ENCODE measurements around the gene LRRIQ1.
A peak's percentile ranks its signal among the peaks of the same experiment; 100 is the strongest.
"Not testable (repeated sequence)": the region's sequence is repeated elsewhere in the genome, so short reads cannot be mapped to it uniquely, and the experiment has no call there.

The LRRIQ1 gene

DNA sequence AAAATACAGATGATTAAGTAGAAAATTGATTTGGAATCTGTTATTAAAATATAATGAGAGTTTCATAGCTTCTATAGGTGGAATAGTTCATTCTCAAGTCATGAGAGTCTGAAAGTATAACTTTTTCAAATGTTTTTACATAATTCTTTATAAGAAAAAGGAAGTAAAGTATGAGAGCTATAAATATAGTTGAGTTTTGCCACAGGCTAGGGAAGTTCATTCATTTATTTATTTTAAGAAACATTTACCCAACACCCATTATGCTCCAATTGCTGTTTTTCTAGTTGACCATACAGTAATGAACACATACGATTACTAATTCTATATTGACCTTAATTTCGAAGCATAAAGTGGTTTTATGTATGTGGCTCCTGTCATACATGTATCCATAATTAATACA lies 24.8 kb downstream of the LRRIQ1 start:
- DNase-seq (ENCODE audit: low read depth) = no peak

DNA sequence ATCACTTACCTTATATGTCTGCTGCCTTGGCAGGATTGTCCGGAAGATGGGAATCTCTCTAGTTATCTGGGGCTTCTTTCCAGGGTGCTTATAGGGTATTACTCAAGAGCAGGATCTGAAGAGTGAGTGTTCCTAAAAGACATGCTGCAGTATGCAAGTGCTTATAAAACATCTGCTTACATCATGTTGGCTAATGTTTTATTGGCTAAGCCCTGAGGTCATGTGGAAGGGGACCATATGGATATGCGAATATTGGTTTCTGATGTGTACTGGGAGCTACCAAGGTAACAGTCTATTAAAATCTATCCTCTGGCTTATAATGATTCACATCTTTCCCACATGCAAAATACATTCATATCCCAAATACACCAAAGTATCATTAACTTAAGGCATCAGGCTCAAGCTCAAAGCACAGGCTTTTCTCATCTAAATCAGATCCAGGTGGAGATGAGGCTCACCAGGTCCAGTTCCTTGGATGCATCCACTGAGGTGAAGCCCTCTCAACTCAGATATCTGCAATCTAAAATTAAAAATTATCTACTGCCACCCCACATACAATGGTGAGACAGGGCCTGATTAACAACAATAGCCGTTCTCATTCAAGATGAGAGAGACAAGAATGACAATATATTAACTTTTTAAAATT lies 29.8 kb downstream of the LRRIQ1 start:
- no peak for DNase-seq (ENCODE audit: low read depth)

DNA sequence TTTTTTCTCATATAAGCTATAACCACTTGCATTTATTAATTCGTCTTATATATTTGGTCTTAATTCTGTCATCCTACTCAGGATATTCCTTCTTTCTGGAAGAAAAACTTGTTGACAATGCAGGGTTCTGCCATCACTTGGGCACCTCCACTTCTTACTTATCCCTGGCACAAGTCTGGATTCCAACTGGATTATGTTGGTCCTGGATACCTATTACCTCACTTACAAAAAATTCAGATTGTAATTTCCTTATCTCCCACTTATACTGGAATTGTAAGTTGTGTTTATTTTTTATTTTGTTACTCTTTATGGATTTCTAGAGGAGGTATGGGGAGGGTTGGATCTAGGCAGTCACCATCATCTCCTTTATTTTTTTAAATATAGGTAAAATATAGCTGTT lies 36.7 kb downstream of the LRRIQ1 start:
- DNase-seq (ENCODE audit: low read depth) = no peak

DNA sequence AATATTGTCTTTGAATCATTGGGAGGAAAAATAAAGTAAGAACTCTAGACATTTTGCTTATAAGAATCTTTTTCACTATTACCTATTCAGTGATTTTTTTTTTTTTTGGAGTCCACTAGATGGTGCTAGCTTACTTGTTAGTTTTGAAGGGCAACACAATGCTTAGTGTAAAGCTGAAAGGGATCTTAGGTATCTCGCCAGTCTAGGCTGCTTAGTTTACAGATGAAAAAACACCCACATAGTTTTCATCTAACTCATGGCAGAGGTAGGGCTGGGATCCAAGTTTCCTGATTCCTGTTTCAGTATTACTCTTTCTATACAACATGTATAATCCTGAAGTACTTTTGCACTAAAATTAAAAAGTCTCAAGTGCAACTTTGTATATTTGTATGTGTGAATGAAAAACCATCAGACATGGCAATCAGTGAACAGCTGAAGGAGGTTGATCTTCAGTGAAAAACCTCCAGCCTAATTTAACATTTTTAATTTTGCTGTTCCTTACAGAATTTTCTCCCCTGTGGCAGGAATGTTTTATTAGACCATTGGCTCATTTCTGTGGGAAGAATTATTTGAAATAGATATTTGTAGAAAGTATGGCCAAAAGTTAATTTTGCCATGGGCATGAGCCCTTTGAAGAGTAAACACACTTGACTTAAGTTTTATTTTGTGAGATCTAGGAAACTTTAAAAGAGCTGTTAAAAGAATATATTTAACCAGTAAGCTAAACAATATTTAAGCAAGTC lies 40.7 kb downstream of the LRRIQ1 start:
- DNase-seq (ENCODE audit: low read depth) = peak; percentile 52

DNA sequence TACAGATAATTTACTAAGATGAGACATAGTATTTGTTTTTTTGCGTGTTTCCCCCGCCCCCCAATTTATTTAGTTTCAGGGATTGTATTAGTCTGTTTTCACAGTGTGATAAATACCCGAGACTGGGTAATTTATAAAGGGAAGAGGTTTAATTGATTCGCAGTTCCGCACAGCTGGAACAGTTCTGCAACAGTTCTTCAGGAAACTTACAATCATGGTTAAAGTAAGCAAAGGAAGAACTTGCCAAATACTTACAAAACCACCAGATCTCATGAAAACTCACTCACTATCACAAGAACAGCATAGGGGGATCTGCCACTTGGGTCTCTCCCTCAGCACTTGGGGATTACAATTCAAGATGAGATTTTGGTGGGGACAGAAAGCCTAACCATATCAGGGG lies 48.9 kb downstream of the LRRIQ1 start:
- no peak for DNase-seq (ENCODE audit: low read depth)

DNA sequence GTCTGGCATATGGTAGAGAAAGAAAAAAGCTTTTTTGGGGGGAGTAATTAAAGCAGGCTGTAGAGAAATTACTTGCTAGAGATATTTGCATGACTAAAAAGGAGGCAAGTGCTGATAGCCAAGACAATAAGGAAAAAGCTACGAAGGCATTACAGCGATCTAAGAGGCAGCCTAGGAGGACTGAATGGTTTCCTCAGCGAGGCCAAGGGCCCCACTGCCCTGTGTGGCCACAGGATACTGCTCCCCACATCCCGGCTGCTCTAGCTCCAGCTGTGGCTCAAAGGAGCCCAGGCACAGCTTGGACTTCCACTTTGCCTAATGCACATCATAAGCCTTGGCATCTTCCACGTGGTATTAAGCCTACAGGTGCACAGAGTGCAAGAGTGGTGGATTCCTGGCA lies 53.6 kb downstream of the LRRIQ1 start:
- no peak for DNase-seq (ENCODE audit: low read depth)

DNA sequence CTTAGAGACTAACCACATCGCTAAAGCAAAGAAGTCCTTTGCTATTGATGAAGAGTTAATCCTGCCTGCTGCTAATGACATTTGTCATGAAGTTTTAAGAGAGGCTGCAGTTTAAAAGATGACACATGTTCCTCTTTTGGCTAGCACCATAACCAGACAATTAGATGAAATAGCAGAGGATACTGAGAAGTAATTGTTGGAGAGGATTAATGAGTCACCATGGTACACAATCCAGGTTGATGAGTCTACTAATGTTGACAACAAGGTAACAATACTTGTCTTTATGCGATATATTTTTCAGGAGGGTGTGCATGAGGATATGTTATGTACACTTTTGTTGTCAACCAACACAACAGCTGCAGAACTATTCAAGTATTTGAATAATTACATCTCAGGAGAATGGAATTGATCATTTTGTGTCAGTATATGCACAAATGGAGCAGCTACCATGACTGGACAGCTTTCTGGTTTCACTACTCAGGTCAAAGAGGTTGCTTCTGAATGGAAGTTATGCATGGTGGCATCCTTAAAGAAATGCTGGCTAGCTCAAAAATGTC lies 56.7 kb downstream of the LRRIQ1 start:
- DNase-seq (ENCODE audit: low read depth) = no peak

DNA sequence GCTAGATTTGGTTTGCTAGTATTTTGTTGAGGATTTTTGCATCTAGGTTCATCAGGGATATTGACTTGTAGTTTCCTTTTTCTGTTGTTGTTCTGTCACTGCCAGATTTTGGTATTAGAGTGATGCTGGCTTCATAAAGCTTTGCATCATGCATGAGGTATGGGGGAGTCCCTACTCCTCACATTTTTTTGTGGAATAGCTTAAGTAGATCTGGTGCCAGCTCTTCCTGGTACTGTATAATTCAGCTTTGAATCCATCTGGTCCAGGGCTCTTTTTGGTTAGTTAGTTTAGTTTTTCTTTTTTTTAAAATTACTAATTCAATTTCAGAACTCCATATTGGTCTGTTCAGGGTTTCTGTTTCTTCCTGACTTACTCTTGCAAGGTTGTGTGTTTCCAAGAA lies 59.4 kb downstream of the LRRIQ1 start:
- no peak for DNase-seq (ENCODE audit: low read depth)

DNA sequence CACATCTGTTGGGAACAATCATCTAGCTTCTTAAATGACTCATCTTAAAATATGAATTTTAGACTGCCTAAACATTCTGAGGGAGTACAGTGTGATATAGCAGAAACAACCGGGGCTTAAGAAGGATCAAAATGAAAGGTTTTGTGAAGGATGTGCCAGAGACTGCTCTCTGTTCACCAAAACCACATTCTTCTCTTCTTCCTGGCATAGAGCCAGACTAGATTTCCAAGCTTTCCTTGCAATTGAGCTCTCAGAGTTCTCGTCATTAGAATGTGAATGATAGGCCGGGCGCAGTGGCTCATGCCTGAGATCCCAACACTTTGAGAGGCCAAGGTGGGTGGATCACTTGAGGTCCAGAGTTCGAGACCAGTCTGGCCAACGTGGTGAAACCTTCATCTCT lies 94.5 kb downstream of the LRRIQ1 start:
- no peak for DNase-seq (ENCODE audit: low read depth)

DNA sequence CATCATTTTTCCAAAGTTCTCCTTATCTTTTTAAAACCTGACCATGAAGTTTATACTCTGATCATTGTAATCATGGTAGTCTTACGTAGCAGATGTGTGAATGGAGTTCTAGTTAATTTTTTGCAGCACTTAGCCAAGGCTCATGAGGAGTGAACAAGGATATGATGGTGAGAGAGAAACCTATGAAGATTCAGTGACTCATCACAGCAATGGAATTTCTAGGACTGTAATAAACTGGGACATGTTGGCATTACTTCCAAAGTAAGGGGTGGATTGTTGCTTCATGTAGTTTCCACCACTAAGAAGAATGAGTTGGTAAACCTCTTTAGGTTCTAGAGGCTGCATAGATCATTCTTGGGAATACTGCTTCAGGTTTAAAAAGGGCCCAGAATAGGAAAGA lies 102.7 kb downstream of the LRRIQ1 start:
- no peak for DNase-seq (ENCODE audit: low read depth)

DNA sequence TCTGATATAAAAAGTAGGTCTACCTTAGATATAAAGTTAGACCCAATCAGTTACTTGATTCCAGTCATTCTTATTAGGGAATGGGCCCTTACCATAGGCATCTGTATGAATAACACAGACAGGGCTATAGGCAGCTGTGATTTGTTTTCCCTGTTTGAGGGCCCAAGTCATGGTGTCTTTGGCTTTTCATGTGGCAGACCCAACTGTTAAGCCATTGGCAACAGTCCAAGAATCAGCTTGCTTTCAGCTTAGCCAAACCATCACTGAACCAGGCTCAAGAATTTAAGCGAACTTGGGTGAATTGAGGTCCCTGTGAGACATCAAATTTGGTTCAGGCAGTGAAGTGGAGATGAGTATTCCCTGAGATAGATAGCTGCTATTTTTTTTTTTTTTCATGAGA lies 111.2 kb downstream of the LRRIQ1 start:
- DNase-seq (ENCODE audit: low read depth) = no peak

DNA sequence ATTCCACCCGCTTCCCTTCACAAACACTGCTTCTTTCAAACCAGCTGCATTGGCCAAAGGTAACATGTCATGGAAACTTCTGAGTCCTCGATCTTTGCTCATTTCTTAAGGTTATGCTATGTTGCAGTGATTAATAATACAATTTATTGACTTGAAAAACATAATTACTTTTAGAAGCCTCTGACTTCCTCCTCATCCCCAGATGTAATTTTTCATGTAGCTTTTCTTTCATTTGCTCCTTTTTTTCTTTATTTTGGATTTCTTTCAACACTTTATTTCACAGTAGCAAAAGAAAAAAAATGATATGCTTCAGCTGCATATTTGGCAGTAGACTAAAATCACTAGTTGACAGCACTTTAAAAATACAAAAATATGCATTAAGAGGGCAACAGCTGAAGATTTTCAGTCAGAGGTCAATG lies 116.2 kb downstream of the LRRIQ1 start:
- no peak for DNase-seq (ENCODE audit: low read depth)

DNA sequence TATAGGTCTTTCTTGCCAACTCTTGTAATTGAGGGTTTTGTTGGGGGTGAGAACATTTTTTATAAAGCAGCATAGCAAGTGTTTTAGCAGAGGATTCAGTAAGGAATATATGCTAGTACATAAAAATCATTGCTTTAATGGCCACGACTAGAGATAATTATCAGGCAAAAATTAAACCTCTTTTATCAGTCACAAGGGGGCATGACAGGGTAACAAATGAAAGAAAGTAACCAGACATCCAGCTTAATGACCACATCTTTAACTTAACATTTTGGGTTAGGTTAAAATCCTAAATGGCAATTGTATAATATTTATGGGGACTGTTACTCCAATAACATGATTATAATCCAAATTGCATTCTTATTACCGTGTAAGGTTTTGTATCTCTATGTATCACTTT lies 119.6 kb downstream of the LRRIQ1 start:
- no peak for DNase-seq (ENCODE audit: low read depth)

DNA sequence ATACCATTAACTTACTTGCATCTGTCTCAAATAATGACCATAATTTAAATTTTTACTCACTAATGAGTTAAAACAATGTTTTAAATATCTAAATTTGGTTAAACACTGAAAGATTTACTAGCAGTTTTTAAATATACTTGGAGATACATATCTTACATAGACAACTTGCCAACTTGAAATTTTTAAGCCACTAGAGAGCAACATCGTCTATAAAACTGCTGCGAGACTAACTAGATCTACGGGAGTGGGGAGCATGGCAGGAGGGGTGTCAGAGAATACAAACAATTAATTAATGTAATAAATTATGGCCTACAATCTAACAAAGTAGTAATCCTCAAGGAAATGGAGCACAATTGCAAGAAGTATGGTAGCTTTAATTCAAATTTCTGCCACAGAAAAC lies 120.4 kb downstream of the LRRIQ1 start:
- no peak for DNase-seq (ENCODE audit: low read depth)

DNA sequence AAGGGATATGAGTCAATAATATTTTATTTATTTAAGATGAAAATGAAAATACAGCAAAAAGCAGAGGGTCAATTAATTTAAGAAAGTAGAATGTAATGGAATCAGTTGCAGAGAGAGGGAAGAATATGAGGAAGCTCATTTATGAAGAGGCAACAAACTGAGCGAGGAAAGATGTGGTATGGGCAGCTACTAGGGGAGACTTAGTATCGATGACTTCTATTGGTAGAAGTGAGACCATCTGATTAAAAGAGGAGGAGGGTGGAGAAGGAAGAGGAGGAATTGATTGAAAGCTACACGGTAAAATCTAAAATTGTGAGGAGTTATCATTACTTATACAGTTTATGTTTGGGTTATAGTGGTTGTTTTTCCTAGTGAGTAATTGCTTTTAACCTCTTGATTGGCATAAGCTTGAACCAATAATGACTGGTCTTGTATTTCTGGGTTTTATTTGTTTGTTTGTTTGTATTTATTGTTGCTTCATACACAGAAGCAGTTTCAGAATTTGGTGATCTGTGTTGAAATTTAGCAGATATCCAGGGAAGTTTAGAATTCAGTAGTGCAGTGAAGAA lies 121.0 kb downstream of the LRRIQ1 start:
- no peak for DNase-seq (ENCODE audit: low read depth)

DNA sequence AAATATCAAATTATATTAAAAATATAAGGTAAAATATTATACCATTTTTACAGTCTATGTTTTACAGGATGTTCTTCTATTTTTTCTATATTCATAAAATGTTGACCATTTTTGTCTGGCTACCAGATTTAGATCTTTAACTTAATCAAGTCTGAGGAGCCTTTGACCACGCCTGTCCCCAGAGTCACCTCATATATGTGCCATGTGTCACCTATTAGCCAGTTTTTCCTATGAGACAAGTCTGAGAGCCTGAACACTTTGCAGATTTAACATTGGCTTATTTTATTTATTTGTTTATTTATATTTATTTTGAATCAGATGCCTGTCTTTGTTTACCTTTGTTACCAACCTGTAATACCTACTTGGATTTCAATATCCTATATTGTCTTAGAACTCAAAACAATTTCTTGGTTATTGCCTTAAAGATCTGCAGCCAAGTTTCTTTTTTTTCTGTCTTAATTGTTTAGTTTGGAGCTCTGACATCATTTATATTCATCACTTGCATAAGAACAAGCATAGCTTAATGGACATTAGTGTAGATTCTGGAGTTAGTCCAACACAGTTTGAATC lies 127.7 kb downstream of the LRRIQ1 start:
- no peak for DNase-seq (ENCODE audit: low read depth)

DNA sequence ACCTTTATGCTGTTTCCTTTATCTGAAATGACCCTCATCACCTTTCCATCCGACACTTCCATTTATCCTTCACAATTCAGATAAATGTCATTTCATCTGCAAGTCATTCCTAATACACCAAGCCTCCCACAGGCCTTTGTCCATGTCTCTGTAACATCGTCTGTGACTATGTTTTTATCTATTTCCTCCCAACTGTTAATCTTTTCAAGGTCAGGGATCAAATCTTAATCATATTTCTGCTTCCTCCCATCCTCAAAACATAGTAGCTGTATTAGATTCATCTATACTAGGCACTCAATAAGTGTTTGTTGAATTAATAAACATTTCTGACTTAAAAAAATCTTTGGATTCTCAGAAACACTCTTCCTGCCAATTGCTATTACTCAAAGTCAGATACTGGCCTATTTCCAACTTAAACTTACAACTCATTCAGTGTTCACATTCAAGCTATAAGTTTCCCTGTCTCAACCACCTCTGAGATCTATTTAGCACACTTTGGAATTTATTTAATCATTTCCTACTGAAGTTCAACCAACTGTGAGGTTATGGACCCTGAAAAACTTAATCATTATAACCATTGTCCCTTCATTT lies 143.6 kb downstream of the LRRIQ1 start:
- DNase-seq (ENCODE audit: low read depth) = no peak

DNA sequence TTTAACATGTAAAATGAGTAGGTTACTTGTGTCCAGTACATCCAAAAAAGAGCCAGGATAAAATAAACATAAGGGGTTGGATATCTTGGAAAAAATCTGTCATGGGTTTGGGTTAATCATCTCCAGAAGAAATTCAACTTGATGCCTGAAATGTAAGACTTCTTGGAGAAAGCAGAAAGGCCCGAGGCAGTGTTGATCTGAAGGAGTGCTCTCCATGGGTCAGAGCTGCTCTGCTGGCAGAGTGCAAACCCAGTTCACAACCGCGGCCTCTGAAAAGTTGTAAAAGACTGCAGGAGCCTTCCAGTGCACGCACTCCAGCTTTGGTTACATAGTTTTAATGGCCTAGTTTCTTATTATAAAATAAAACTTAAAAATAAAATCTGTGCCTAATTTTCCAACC lies 146.5 kb downstream of the LRRIQ1 start:
- DNase-seq (ENCODE audit: low read depth) = no peak

DNA sequence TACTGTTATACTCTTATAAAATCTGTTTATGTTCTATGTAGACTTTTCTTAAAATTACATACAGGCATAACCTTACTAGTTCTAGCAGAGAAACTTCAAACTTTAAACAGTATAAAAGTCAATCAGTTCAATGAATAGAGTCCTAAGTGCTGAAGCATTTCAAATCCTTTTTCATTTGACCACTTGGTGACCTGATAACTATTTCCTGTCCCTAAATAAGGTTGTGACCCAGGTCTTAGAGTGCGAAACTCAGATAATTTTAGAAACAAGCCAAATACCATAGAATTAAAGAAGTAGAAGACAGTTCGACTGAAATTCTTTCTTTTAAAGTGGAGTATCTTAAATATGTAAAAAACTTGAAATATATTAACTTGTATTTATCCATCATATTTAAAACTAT lies 147.7 kb downstream of the LRRIQ1 start:
- no peak for DNase-seq (ENCODE audit: low read depth)

DNA sequence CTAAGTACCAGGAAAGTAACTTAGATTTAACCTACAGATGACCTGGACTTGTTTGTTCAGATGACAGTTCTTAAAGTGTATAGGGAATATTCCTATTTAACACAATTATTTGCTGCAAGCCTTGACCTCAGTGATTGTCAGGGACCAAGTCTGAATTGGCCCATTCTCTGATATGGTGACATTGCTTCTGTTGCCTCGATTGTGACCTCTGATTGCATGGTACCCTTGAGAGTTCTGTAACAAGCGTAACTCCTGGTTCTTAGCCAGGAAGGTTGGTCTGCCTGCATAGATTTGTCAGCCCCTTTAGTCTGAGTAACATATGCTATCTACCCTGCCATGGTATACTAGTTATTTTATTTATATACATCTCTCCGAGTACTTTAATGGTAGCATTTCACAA lies 150.1 kb downstream of the LRRIQ1 start:
- no peak for DNase-seq (ENCODE audit: low read depth)

DNA sequence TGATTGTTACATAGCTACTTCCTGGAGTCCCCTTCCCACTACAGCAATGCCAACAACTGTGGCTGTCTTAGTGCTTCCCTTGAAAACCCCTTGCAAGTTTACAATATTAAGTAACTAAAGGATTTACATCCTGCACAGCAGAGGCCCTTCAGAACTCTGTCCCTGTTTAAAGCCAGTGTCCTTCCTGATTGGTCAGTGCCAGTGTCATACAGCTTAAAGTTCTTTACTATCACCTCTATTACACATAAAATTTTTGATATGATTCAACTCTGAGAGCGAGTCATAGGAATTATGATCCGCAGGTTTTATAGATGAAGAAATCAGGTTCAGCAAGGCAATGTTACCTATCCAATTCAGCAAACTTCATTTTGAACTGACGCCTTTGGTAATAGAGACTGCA lies 152.5 kb downstream of the LRRIQ1 start:
- no peak for DNase-seq (ENCODE audit: low read depth)

DNA sequence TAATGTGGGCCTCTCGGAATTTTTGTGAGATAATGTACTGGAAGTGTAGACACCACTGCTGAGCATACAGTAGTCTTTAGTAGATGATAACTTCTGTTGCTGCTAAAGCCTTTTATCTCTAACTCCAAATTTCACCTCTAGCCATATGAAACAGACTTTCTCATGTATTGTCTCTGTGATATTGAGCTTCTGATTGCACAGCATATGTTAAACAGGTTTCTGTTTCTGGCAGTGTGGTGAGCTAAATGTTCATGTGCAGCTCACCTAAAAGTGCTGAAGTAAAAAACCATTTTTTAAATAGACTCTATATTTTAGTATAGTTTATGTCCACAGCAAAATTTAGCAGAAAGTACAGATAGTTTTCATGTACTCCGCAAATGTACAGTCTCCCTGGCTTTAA lies 154.6 kb downstream of the LRRIQ1 start:
- no peak for DNase-seq (ENCODE audit: low read depth)

DNA sequence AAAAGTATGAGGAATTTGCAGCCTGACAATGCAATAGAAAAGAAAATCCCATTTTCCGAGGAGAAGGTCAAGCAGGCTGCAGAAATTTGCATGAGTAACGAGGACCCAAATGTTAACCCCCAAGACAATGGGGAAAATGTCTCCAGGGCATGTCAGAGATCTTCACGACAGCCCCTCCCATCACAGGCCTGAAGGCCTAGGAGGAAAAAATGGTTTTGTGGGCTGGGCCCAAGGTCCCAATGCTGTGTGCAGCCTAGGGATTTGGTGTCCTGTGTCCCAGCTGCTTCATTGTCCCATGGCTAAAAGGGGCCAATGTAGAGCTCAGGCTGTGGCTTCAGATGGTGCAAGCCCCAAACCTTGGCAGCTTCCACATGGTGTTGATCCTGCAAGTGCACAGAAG lies 167.7 kb downstream of the LRRIQ1 start:
- not testable (repeated sequence) for DNase-seq (ENCODE audit: low read depth)

All from GM04504 (cell line).